A549 treated with GW870086 at 1 μM for 4 hours (cell line): ENCODE results near the gene ZFP36L1. TPM values are rescaled to one million over a fixed set of nuclear protein-coding genes. Genes with fewer than 3 reads are reported as not detected.

ENCODE experiments used
- total RNA-seq: library from RNA; stranded (reverse); fragments of 200-300 nt; extraction: Qiagen RNA extraction; gene quantifications from 5 replicates; pipeline ENCODE4 v1.2.3, GENCODE V29; 2022; ENCODE audit warnings: low read depth

The ZFP36L1 gene
- total RNA-seq = 114 to 173 TPM (median 166 TPM) in 5 replicates

GRCh38 chr14:68792979-68793733 is at the start of gene ZFP36L1:
ZFP36L1 (minus strand) TSS chr14:68793067; CDS start chr14:68792938, 129 bp downstream.

Other genes starting within 250 kb of the ZFP36L1 start
- 183 to 205 TPM (median 198 TPM) in 5 replicates for gene ACTN1, start 186.2 kb upstream of the ZFP36L1 start, total RNA-seq